GM19023 (cell line): ENCODE results near the gene ATG13.
"Not testable (repeated sequence)": the region's sequence is repeated elsewhere in the genome, so short reads cannot be mapped to it uniquely, and the experiment has no call there.

Experiments
- ATAC-seq: cut with Tn5 transposase; IDR thresholded peaks from one replicate; pipeline ENCODE4 v1.9.1; 2021; ENCODE audit warnings: mild to moderate bottlenecking, moderate library complexity; ENCODE audit not compliant: unreplicated experiment

ATG13 gene

DNA sequence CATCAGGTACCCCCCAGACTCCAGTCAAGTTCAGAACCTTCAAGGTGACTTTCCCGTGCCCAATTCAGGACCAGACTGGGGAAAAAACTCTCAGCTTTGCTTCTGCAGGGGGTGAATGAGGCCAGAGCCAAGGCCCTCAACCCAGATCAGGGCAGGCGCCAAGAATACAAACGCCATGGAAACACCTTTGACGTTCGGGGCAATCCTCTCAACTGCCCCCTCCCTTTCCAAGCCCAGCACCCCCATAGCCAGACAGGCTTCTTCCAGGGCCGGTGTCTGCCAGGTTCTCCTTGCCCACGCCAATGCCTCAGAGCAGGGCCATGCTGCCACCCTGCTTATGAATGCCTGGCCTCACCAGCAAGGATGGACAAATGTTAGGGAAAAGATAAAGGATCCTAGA, 77.3 kb downstream of the ATG13 start:
- ATAC-seq = no peak

DNA sequence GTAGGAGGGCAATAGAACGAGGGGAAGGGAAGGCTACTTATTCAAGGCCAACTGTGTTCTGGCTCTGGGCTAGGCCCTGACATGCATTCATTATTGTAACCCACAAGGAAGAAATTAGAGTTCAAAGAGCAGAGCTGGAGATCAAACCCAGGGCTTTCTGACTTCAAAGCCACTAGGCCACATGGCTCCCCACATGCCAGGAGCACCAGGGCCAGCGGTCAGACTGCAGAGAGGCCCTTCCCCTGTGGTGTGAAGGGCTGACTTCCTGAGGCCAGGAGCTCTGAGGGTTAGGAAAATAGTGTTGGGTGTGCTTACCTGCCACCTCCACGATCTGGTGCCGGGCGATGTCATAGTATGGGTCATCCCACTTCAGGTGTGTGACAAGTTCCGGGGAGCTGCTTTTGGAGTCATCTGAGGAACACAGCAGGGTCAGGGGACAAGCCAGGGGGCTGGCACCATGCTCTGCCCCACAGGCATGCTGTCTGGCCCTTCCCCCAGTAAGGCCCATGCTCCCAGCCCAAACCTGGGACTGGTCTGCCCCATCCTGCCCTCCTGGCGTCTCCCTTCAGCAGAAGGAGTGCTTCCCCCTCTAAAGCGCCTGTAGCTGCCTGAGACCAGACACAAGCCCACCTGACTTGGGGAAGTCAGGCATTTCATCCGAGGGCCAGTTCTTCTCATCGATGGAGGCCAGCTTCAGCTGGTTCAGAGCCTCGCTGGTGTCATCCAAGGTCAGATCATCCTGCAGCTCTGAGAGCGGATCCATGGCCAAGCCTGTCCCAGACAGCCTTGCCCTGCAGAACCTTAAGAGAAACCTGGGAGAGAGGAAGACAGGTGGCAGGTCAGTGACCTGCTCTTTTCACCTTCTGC, 78.2 kb downstream of the ATG13 start:
- no peak for ATAC-seq

DNA sequence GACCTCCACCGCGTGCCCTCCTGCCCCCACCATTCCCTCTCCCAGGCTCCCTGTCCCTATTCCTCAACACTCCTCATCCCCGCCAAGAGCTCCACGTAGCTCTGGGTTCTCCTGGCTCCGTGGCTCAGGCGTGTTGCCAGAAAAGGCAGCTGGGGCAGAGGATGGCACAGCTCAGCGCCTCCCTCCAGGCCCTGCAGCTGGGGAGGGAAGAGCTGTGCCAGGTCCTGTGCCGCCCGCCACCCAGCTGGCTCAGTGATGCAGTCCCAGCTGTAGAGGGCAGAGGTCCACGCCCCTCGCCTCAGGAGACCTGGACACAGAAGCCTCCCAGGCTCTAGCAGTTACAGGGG, 78.8 kb downstream of the ATG13 start:
- no peak for ATAC-seq

DNA sequence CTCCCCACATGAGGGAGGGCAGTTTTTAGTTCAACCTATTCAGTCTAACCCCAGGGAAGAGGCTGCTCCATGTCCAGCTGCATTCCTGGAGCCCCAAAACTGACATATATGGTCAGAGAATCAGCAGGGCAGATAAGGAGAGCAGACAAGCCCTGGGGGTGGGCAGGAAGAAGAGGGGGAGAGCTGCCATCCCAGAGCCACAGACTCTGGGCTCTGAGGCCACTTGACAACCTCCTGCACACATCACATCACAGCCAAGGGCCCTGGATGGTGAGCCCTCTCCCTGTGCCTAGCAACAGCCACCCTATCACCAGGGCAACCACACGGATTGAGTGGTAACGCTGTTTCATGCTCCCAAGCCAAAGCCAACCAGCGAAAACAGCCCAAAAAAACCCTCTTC, 80.0 kb downstream of the ATG13 start:
- ATAC-seq = no peak

DNA sequence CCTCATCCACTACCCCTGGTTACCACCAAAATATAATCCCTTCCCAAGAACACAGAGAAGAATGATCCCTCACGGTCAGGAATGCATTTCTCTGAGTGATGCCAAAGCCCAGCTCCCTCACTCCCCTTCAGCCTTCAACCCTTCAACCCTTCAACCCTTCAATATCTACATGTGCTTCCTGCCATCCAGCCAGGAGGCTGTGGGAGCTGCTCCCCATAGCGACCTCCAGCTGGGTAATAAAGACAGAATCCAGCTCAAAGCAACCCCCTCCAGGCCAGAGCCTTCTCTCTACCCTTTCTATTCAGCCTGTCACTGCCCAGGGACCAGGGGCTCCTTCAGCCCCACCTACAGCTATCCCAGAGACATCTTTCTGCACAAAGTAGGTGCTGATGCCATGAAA, 80.4 kb downstream of the ATG13 start:
- no peak for ATAC-seq

DNA sequence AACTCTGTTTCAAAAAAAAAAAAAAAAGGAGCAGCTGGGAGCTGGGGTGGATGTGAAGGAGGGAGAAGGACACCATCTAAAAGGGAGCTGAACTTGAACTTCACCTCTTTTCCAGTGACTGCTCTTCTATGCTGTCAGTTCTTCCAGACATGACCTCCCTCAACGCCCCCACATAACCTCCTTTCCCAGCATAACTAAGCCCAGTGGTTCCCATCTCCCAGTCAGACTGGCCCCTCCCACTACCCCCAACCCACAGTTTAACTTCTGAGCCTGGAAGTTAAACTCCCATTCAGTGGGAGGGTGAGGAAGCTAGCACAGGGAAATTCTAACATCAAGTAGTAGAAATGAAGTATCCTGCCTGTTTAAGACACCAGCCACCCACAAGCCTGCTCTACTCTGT, 81.2 kb downstream of the ATG13 start:
- ATAC-seq = no peak

DNA sequence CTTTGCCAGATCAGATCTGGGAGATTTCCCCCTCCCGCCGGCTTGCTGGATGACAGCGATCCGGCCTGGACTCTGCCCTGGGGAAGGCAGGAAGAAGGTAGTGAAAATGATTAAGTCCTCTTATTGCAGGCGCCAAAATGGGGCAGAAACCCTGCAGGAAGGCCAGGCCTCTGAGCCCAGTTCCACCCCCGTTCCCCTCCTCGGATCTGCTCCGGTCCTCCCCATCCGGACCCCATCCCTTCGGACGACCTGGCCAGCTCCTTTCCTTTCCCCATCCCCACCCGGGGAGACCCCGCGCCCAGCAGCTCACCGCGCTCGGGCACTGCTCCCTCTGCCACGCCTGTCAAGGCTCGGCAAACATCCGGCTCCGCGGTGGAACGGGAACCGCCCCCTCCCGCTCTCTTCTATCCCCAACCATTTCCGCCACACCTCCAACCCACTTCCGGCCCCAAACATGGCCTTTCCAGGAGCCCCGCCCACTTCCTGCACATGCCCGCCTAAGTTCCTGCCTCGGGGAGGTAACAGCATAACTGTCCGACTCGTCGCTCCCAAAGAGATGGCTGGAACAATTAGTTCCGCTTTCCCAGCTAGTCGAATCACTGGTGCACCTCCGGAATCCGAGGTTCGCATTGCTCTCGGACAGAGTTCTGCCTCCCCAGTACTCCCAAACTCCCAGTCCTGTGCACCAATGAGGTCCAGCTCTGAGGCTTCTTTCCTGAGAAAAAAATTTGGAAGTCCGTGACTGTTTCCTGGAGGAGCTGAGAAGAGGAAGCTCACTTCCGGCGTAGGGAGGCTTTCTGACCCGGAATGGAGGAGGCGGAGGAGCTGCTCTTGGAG, 83.1 kb downstream of the ATG13 start, which contains the start of the genes ARHGAP1 and ZNF408:
Gene ARHGAP1 (minus strand): TSS at position 379 of the 837 bp plus-strand sequence. CDS start 4,512 bp downstream, outside the sequence.
Gene ZNF408 (plus strand): TSS at position 791 of the 837 bp plus-strand sequence. CDS start 17 bp downstream, at position 808.
- peak; percentile 93 for ATAC-seq

DNA sequence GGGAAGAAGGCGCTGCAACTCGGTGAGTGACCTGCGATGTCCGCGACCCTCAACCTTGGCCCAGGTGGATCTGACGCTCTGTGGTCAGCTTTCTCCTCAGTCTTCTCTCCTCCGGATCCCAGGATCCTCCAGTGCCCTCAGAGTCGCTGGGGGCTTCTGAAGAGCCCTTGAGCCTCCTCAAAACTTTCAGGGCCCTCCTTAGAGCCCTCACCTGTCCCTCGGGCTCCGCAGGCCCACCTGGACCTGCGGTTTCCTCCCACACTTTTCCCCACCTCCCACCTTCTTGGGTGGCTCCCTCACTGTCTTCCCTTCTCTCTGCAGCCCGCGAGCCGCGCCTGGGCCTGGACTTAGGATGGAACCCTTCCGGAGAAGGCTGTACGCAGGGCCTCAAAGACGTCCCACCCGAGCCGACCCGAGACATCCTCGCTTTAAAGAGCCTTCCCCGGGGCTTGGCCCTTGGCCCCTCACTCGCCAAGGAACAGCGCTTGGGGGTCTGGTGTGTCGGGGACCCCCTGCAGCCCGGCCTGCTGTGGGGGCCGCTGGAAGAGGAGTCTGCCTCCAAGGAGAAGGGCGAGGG, 83.8 kb downstream of the ATG13 start:
- ATAC-seq = no peak

DNA sequence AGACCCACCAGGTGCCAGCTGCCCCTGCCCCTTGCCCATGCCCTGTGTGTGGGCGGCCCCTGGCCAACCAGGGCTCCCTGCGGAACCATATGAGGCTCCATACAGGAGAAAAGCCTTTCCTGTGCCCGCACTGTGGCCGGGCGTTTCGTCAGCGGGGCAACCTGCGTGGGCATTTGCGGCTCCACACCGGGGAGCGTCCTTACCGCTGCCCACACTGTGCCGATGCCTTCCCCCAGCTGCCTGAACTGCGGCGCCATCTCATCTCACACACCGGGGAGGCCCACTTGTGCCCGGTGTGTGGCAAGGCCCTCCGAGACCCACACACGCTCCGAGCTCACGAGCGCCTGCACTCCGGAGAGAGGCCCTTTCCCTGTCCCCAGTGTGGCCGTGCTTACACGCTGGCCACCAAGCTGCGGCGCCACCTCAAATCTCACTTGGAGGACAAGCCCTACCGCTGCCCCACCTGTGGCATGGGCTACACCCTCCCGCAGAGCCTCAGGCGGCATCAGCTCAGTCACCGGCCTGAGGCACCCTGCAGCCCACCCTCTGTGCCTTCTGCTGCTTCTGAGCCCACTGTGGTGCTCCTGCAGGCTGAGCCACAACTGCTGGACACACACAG, 87.8 kb downstream of the ATG13 start:
- no peak for ATAC-seq

DNA sequence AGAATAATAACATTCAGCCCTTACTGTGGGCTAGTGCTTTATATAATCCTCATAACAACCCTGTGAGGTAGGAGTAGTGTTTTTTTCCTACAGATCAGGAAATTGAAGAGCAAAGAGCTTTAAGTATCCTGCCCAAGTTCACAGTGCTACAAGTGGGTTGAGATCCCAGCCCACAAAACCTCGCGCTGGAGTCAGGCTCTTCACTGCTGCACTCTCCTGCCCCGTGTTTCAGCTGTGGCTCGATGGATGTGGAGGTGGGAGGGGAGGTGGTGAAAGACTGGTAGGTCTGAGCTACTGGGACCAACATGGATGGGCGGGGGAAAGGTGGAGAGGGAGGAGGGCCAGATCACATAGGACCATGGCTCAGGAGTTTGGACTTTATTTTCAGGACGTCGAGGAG, 89.5 kb downstream of the ATG13 start:
- ATAC-seq = no peak

DNA sequence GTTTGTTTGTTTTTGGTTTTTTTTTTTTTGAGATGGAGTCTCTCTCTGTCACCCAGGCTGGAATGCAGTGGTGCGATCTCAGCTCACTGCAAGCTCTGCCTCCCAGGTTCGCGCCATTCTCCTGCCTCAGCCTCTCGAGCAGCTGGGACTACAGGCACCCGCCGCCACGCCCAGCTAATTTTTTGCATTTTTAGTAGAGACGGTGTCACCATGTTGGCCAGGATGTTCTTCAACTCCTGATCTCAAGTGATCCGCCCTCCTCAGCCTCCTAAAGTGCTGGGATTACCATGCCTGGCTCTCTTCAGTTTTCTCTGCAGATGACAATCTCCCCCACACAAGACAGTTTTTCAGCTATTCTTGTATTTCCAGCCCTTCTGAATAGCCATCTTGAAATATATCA, 92.0 kb downstream of the ATG13 start:
- not testable (repeated sequence) for ATAC-seq

DNA sequence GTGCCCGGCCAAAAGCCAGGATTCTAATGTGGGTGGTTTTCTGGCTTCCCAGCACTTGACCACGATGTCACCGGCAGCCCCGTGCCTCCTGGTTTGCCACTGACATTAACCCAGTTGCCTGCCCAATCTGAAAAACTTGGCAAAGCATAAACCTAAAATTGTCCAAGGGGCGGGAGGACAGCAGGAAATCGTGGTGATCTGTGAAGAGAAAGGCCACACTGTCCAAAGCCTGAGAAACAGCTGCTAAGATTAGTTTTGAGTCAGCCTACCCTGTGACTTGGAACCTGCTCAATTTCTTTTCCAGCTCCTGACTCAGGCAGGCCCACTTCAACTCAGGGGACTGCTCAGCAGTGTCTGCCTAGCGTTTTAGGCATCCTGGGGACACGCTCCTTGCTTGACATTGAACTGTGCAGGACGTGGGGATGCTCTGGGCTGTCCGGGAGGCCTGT, 93.5 kb downstream of the ATG13 start:
- ATAC-seq = no peak

DNA sequence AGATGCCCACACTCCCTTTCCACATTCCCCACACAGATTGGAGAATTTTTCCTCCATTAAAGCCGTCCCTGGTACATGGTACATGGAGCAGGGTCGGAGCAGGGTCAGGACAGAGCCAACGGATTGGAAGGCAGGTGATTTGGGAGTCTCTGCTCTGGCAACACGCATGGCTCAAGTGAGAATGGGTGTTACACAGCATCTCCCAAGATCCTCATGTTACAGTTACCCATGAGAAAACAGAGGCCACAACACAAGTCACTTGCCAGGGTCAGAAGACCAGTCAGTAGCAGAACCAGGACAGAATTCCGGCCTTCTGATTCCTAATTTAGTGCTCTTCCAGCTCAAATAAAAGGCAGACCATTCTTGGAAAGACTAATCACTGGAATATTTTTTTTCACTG, 94.0 kb downstream of the ATG13 start:
- ATAC-seq = no peak

DNA sequence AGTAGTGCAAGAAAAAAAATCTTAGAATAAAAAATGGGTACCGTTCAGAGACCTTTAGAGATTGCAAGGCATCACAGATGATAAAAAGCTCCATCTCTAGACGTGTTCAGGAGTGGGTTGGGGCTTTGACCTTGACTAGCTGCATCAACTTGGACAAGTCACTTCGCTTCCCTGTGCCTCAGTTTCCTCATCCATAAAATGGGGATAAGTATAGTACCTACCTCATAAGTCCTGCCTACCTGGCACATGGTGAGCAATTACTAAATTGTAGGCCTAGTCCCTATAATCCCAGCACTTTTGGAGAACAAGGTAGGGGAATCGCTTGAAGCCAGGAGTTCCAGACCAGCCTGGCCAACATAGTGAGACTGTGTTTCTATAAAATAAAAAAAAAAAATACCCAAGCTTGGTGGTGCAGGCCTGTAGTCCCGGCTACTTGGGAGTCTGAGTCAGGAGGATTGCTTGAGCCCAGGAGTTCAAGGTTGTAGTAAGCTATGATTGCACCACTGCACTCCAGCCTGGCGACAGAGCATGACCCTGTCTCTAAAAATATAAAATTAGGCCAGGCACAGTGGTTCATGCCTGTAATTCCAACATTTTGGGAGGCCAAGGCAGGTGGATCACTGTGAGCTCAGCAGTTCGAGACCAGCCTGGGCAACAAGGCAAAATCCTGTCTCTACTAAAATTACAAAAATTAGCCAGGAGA, 95.7 kb downstream of the ATG13 start:
- no peak for ATAC-seq

DNA sequence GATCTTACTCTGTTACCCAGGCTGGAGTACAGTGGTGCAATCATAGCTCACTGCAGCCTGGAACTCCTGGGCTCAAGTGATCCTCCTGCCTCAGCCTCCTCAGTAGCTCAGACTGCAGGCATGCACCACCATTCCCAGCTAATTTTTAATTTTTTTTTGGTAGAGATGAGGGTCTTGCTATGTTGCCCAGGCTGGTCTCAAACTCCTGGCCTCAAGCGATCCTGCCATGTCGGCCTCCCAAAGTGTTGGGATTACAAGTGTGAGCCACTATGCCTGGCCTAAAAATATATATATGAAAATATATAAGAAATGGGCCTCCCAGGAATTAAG, 100.4 kb downstream of the ATG13 start:
- not testable (repeated sequence) for ATAC-seq

DNA sequence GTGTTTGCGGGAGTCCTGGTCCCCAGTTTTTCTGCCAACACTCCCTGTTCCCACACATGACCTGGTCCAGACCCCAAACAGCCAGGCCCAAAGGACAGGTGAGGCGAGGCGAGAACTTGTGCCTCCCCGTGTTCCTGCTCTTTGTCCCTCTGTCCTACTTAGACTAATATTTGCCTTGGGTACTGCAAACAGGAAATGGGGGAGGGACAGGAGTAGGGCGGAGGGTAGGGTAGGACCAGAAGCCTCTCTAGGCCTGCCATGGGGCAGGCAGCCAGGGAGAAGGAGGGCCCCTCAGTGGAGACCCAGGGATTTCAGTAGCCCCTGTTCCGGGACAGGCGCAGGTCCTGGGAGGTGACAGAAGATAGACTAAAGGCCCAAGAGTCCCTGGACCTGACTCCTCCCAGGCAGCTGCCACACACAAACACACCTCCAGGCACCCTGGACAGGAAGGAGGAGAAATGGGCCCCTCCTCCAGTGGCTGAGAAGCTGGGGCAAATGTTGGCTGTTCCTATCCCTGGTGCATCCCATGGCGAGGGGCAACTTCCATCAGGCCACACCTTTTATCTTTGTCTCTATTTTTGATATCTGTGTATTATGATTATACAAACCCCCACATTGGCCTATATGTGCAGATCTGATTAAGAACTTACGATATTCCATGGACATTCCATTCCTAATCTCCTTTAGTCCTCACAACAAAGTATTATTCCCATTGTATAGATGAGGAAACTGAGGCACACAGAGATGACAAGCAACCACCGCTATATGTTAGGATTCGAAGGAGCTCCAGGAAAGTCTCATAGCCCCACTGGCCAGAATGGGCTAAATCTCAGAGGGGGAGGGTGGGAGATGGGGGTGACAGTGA, 101.0 kb downstream of the ATG13 start:
- ATAC-seq = no peak

DNA sequence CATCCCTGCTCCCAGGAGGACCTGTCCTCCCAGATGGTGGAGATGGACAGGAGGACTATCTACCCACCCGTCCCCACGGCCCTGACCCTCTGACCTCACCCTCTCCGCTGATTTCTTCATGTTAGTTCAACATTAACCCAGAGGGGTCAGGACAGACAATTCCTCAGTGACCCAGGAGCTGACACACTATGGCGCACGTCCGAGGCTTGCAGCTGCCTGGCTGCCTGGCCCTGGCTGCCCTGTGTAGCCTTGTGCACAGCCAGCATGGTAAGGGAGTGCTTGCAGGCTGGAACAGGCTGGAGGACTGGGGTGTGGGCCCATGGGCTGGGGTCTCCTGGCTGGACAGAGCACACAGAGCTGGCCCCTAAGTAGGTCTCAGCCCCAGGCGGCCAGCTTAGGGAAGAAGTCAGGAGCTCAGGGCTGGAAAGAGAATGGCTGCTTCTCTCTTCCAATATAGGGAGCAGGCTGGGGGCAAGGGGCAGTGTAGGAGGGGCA, 101.7 kb downstream of the ATG13 start, which contains the start of gene F2:
Gene F2 (plus strand): TSS at position 166 of the 495 bp plus-strand sequence. CDS start 23 bp downstream, at position 189.
- no peak for ATAC-seq

DNA sequence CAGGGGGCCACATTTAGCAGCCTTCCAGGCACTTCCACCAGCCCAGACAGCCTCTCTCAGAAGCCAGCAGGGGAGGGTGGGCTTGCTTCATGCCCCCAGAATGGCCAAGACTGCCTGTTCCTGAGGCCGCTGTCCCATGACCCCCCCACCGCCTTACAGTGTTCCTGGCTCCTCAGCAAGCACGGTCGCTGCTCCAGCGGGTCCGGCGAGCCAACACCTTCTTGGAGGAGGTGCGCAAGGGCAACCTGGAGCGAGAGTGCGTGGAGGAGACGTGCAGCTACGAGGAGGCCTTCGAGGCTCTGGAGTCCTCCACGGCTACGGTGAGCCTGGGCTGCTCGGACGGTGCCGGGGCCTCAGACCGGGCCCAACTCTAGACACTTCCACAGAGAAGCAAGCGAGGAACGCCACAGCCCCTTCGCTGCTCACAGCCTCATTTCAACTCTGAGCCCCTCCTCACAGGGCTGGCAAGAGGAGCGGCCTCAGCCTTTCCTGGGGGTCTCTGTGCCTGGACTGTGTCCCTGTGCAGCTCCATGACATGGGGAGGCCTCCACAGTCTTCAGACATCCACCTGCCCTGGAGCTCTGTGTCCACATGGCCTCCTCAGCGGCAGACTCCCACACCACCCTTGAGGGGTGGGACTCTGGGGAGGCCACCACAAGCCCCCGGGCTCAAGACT, 102.3 kb downstream of the ATG13 start:
- no peak for ATAC-seq

DNA sequence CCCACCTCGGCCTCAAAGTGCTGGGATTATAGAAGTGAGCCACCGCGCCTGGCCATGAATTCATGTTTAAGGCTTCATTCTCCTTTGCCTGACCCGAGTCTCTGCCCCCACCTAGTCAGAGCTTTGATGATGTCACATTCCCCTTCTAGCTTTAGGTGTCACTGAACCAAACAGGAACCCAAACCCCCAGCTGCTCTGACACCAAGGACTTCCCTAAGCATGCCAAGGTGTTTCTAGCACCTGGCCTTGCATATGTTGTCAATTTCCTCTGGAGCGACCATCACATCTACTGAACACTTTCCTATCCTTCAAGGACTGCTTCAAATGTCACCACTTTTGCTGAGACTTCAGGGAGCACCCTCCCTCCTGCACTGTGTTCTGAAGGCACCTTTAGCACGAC, 103.9 kb downstream of the ATG13 start:
- ATAC-seq = no peak
